ENCODE results near the gene UBL5.

DNA sequence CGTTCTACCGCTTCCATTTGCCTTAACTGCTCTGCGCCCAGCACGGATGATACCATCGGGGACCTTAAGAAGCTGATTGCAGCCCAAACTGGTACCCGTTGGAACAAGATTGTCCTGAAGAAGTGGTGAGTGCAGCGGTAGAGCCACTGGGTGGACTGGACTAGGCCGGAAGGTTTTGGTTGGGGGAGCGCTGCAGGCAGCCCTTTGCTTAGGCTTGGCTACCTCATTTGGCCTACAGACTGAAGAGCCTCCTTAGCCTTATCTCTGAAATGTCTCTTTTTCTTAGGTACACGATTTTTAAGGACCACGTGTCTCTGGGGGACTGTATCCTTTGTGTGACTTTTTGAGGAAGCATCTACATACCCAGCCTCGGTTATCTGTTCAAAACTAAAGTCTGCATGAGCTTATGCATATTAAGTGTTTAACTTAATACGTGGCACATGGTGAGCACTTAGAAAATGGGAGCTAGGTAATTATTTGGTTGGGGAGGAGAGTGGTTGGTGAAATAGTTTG is 889 bp downstream of the UBL5 start:
- TF ChIP-seq, protein P1, sequence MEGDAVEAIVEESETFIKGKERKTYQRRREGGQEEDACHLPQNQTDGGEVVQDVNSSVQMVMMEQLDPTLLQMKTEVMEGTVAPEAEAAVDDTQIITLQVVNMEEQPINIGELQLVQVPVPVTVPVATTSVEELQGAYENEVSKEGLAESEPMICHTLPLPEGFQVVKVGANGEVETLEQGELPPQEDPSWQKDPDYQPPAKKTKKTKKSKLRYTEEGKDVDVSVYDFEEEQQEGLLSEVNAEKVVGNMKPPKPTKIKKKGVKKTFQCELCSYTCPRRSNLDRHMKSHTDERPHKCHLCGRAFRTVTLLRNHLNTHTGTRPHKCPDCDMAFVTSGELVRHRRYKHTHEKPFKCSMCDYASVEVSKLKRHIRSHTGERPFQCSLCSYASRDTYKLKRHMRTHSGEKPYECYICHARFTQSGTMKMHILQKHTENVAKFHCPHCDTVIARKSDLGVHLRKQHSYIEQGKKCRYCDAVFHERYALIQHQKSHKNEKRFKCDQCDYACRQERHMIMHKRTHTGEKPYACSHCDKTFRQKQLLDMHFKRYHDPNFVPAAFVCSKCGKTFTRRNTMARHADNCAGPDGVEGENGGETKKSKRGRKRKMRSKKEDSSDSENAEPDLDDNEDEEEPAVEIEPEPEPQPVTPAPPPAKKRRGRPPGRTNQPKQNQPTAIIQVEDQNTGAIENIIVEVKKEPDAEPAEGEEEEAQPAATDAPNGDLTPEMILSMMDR (IDR thresholded peaks at IDR 0.05), result no peak
- no peak for TF ChIP-seq POLR2A (IDR thresholded peaks at IDR 0.05)

All from right lobe of liver (tissue), 4 donors.